K562 (cell line): ENCODE data around the gene TBCEL. TPM values are rescaled to one million over a fixed set of nuclear protein-coding genes. Genes with fewer than 3 reads are reported as not detected.

ENCODE experiments used
- ATAC-seq: fragments of 200-7000 bp; cut with Tn5 transposase; 3 replicates; pipeline ENCODE4 v1.9.1; 2020; ENCODE audit warnings: moderate library complexity
- BruUV-seq: library from RNA; stranded (reverse); fragments of 400-500 nt; replicated peaks from 2 replicates; lab custom pipeline; 2021; lab: Mats Ljungman, UMichigan
- CTCF ChIA-PET: fragments of 300-600 bp; formaldehyde crosslinking; extraction: SDS; loops from one replicate; lab custom pipeline; 2021; ENCODE audit warnings: low intra/inter-chr PET ratio; lab: Yijun Ruan, JAX
- POLR2A ChIA-PET: fragments of 300-600, 350-650 bp; sonication (Branson Sonifier 250); formaldehyde crosslinking; extraction: SDS; loops from one replicate; lab custom pipeline; 2021; ENCODE audit warnings: antibody characterized with exemption, inconsistent platforms; lab: Yijun Ruan, JAX
- DNase-seq, 4 experiments: peaks; one replicate each; pipeline versions ENCODE4 v3.0.0 to v3.0.0-alpha.2; 2011 to 2018; ENCODE audit warnings: low spot score in 3 of 4, mixed read lengths in 3 of 4; ENCODE audit errors: extremely low read depth in 1 of 4
- FAIRE-seq: peaks from 2 replicates; lab custom pipeline; 2011; peaks lifted over from hg19 to GRCh38; lab: Jason Lieb, UNC
- H2AFZ ChIP-seq: 2 replicates; pipeline ENCODE4 v1.6.0; 2011; ENCODE audit warnings: low read depth, low read length, control low read depth, inconsistent platforms
- H3K27ac ChIP-seq: fragments of 200-600 bp; 3 replicates; pipeline ENCODE4 v1.8.0; 2011; ENCODE audit warnings: low read depth, mild to moderate bottlenecking, control low read depth, inconsistent platforms, low read length, moderate library complexity, mixed read lengths; ENCODE audit errors: extremely low read depth
- H3K27me3 ChIP-seq, 2 experiments: fragments of 300-600 bp in 1 of 2; 2 replicates in 1 of 2; 3 replicates in 1 of 2; pipeline versions ENCODE4 v1.6.0 to v1.8.0; 2011; ENCODE audit warnings: inconsistent platforms in 2 of 2, low read length in 2 of 2, mild to moderate bottlenecking in 1 of 2, mixed read lengths in 1 of 2, moderate library complexity in 1 of 2; ENCODE audit not compliant: control insufficient read depth in 2 of 2, insufficient read depth in 2 of 2
- H3K36me3 ChIP-seq: fragments of 300-600 bp; 3 replicates; pipeline ENCODE4 v1.8.0; 2011; ENCODE audit warnings: mild to moderate bottlenecking, low read length, inconsistent platforms; ENCODE audit not compliant: control insufficient read depth, insufficient read depth
- H3K4me1 ChIP-seq, 2 experiments: fragments of 200-600 bp in 1 of 2; replicated peaks in 1 of 2; 2 replicates in 1 of 2; 3 replicates in 1 of 2; pipeline versions ENCODE4 v1.5.1 to v1.8.0; 2011; ENCODE audit warnings: inconsistent platforms in 2 of 2, low read length in 2 of 2, mild to moderate bottlenecking in 1 of 2, mixed read lengths in 1 of 2, moderate library complexity in 1 of 2; ENCODE audit not compliant: control insufficient read depth in 2 of 2, insufficient read depth in 2 of 2
- H3K4me2 ChIP-seq: 2 replicates; pipeline ENCODE4 v1.6.1; 2011; ENCODE audit warnings: low read length, control low read depth, inconsistent platforms, mixed read lengths; ENCODE audit not compliant: insufficient read depth
- H3K4me3 ChIP-seq: fragments of 200-600 bp; sonication (generic), shearing (Covaris generic); 2 replicates; pipeline ENCODE4 v1.5.1; 2016; ENCODE audit warnings: control low read depth, inconsistent platforms
- H3K79me2 ChIP-seq: fragments of 200-600 bp; 3 replicates; pipeline ENCODE4 v1.8.0; 2011; ENCODE audit warnings: low read length, inconsistent platforms; ENCODE audit not compliant: control insufficient read depth, insufficient read depth
- H3K9ac ChIP-seq, 2 experiments: 2 replicates each; pipeline versions ENCODE4 v1.6.0 to v1.6.1; 2011; ENCODE audit warnings: low read depth in 2 of 2, low read length in 2 of 2, control low read depth in 1 of 2, inconsistent platforms in 1 of 2, mild to moderate bottlenecking in 1 of 2, mixed read lengths in 1 of 2; ENCODE audit not compliant: insufficient read depth in 1 of 2
- H3K9me1 ChIP-seq: one replicate; pipeline ENCODE4 v1.6.0; 2011; ENCODE audit warnings: inconsistent platforms, mild to moderate bottlenecking, low read length, moderate library complexity; ENCODE audit not compliant: control insufficient read depth, insufficient read depth
- H3K9me3 ChIP-seq: replicated peaks from 2 replicates; pipeline ENCODE4 v1.5.1; 2011; ENCODE audit warnings: low read depth, low read length, inconsistent platforms; ENCODE audit not compliant: control insufficient read depth, insufficient read depth
- H4K20me1 ChIP-seq: replicated peaks from 2 replicates; pipeline ENCODE4 v1.6.1; 2011; ENCODE audit warnings: low read length, inconsistent platforms, mixed read lengths; ENCODE audit not compliant: control insufficient read depth, insufficient read depth
- BRF1 ChIP-seq: IDR thresholded peaks from 3 replicates; pipeline ENCODE4 v1.6.1; 2011; ENCODE audit warnings: borderline replicate concordance, mild to moderate bottlenecking; ENCODE audit not compliant: insufficient read length; ENCODE audit errors: extremely low read depth
- MCM5 ChIP-seq: fragments of 450-650 bp; IDR thresholded peaks from 2 replicates; pipeline ENCODE4 v1.6.1; 2016; ENCODE audit warnings: low read depth
- WGBS: fragments of 100-300 bp; shearing (Covaris generic); methylation state at CpG from one replicate; pipeline ENCODE4 v1.1.6; 2016; ENCODE audit warnings: low coverage, mixed read lengths; ENCODE audit not compliant: insufficient coverage; ENCODE audit errors: missing lambda C conversion rate; 5-methylcytosine and 5-hydroxymethylcytosine counted together
- in situ Hi-C: fragments of 300-500 bp; cut with MboI; formaldehyde crosslinking; loops from 4 replicates; pipeline ENCODE4 v1.15.0; 2018; ENCODE audit warnings: inconsistent platforms, mixed read lengths
- intact Hi-C: fragments of 100-400 bp; cut with micrococcal nuclease; formaldehyde crosslinking; loops from 2 replicates; pipeline ENCODE4 v1.14.2; 2022
- polyA plus RNA-seq, 8 experiments: library from polyadenylated mRNA; depleted of rRNA in 4 of 8; stranded (reverse) in 5 of 8; unstranded in 3 of 8; fragments of >200 nt; fragmentation: Nextera tagmentation in 2 of 8; fragmentation: Illumina TruSeq in 1 of 8; extraction: Ambion mirVana in 2 of 8; extraction: Trizol in 1 of 8; gene quantifications; 2 replicates each; pipeline versions ENCODE4 v1.2.1 to v1.2.3, GENCODE V29; 2011 to 2014; ENCODE audit warnings: inconsistent platforms in 1 of 8, missing spikeins in 1 of 8
- total RNA-seq, 7 experiments: library from RNA; depleted of rRNA in 6 of 7; stranded (reverse); fragments of >200 nt in 6 of 7; fragmentation: Illumina TruSeq in 2 of 7; extraction: Trizol in 2 of 7; gene quantifications; 2 replicates each; pipeline versions ENCODE4 v1.2.1 to v1.2.3, GENCODE V29; 2011 to 2021; ENCODE audit warnings: low replicate concordance in 1 of 7
- TF ChIP-seq, protein P1 (sequence below): fragments of 250-450 bp; sonication (Bioruptor Pico); IDR thresholded peaks from 2 replicates; pipeline ENCODE4 v1.5.0; 2021; ENCODE audit warnings: mild to moderate bottlenecking, moderate library complexity

The TBCEL gene
- total and polyA plus RNA-seq, 9 of the 15 experiments (the other 6 are each of a cell fraction or from before 2014, with no cell fraction given), result 0.39 to 2.3 (median 1.4) TPM

DNA sequence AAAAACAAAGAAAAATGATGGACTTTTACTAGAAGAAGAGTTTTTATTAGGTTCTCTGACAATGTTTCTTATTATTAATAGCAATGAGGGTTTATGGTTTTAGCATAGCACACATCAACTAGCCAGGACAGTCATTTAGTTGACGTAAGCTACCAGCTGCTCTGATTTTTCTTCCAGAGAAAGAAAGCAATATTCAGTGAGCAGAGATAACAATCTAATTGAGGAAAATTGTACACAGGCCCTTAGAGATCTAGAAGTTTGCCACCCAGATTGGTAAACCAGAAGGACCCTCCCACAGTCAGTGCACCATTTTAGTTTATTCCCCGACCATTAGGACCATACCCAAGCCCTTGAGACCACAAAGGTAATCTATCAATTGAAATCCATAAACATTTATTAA is 28.7 kb upstream of the TBCEL start:
- H3K9ac ChIP-seq, result no peak overlapping the region
- BruUV-seq, result no TSS peak
- no peak overlapping the region for H3K4me3 ChIP-seq
- ATAC-seq (no peak), DNase-seq (no peak), FAIRE-seq (no peak)
- intact Hi-C loops, result no loop called here
- H3K27me3 ChIP-seq, result peaks cover 4 to 10% of the 10 kb centered on the region in 2 experiments; a peak in 2 of 5 replicates
- POLR2A ChIA-PET, result no interaction called here
- no peak overlapping the region for H2AFZ ChIP-seq
- H3K27ac ChIP-seq, result no peak overlapping the region
- in situ Hi-C loops, result no loop called here
- no peaks in the 10 kb centered on the region for H3K9me1 ChIP-seq
- H3K4me2 ChIP-seq, result no peak overlapping the region
- H4K20me1 ChIP-seq, result no peaks in the 10 kb centered on the region
- WGBS, result 3% methylated on average over 2 of the region's 2 CpGs
- TF ChIP-seq, protein P1, sequence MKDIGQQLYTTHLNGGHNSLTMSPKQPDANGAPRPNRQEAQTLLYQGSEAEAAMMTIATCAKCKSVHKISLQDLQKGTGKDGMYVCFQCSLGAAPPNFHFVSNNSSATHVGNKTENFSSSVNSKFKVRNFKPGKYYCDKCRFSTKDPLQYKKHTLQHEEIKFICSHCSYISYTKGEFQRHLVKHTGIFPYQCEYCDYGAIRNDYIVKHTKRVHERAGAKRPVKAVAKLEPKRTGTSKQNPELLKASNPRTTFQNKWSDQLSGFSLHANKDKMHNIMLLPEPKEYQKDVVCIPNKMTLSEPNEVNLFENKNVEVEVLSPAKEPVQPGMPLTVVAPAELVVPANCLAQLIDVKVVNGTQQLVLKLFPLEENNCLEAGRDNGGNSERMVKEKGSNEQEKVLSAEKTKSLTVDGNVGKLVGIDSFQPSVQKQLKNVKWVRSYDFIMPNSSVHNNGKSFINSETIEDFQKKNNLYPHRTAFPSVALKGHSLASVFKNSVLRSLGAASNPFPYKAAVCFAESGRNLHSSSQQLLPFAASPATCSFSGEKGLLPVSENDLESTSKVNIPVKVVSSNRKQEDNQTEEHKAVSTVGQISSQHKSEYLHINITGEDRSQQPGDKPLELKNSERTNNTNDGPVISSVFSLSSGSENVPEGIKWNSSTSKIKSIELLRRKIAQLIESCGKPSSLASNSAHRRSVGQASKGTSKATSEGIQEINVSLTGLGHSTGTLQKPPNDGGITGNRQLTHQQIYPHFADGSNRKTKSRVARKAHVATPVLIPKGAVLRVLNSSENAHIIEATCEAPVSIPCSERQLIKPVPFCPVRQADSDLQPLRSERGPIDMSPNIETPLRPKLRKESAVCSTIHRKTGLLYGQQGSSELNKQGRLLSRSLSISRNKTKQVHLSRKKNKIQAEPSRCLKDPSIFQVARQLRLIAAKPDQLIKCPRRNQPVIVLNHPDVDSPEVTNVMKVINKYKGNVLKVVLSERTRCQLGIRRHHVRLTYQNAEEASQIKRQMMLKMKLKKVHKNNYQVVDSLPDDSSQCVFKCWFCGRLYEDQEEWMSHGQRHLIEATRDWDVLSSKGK (CRISPR knock-in tag), result no peak
- TF ChIP-seq MCM5 (no peak), BRF1 (no peak)
- CTCF ChIA-PET, result no interaction called here
- no peaks in the 10 kb centered on the region for H3K4me1 ChIP-seq
- H3K36me3 ChIP-seq, result no peaks in the 10 kb centered on the region
- no peaks in the 10 kb centered on the region for H3K9me3 ChIP-seq
- no peaks in the 10 kb centered on the region for H3K79me2 ChIP-seq
